ENCODE results near the gene CLIP2. TPM values are rescaled to one million over a fixed set of nuclear protein-coding genes. Genes with fewer than 3 reads are reported as not detected.

Gene CLIP2
- total RNA-seq, 1 donor from 2014 or later, result 26.5 TPM

DNA sequence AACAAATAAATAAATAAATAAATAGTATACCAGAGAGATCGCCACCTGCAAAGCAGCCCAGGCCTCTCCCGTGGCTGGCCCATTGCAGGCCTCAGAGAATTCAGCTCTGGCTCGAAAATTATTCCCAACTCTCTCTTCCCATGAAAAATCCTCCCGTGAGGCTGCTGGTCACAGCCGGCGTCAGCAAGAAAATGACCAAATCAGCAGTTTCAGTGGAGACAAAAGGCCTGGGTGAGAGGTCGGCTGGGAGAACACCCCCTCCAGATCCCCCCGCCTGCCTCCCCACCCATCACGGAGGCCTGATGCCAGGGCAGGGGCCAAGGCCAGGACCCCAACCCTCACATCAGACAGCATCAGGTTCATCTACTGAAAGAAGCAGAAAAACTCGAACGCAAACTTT, 3.1 kb upstream of the CLIP2 start:
- Mint-ChIP-seq H3K27ac (ENCODE audit: unreplicated experiment) (no peak overlapping the region), H3K4me1 (peaks cover 20% of the 10 kb centered on the region), H3K9me3 (no peaks in the 10 kb centered on the region), H3K27me3 (ENCODE audit: low read depth) (peaks cover 32% of the 10 kb centered on the region), H3K4me3 (no peak overlapping the region), H3K36me3 (ENCODE audit: low read depth) (no peaks in the 10 kb centered on the region)
- DNase-seq (ENCODE audit: low read depth, low spot score), result no peak
- TF ChIP-seq, protein P1, sequence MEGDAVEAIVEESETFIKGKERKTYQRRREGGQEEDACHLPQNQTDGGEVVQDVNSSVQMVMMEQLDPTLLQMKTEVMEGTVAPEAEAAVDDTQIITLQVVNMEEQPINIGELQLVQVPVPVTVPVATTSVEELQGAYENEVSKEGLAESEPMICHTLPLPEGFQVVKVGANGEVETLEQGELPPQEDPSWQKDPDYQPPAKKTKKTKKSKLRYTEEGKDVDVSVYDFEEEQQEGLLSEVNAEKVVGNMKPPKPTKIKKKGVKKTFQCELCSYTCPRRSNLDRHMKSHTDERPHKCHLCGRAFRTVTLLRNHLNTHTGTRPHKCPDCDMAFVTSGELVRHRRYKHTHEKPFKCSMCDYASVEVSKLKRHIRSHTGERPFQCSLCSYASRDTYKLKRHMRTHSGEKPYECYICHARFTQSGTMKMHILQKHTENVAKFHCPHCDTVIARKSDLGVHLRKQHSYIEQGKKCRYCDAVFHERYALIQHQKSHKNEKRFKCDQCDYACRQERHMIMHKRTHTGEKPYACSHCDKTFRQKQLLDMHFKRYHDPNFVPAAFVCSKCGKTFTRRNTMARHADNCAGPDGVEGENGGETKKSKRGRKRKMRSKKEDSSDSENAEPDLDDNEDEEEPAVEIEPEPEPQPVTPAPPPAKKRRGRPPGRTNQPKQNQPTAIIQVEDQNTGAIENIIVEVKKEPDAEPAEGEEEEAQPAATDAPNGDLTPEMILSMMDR (conservative IDR thresholded peaks at IDR 0.05), result no peak

DNA sequence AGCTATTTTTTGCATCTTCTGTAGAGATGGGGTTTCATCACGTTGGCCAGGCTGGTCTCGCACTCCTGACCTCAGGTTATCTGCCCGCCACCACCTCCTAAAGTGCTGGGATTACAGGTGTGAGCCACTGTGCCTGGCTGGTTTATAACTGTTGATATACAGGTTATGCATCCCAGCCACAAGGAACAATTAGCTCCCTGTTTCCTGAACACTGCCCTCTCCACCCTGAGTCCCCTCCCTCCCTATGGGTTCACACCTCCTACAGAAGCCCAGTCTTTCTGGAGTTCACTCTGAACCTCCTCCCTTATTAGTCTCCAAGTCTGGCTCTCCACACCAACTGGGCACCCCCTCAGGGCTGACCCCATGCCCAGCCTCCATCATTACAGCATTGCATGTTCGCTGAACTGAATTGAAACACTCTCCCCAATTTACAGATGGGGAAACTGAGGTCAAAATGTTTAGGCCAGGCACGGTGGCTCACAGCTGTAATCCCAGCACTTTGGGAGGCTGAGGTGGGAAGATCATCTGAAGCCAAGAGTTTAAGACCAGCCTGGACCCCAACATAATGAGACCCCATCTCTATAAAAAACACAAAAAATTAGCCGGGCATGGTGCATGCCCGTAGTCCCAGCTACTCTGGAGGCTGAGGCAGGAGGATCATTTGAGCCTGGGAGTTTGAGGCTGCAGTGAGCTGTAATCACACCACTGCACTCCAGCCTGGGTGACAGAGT, 1.7 kb upstream of the CLIP2 start:
- Mint-ChIP-seq H3K27ac (ENCODE audit: unreplicated experiment) (no peak overlapping the region), H3K9me3 (no peaks in the 10 kb centered on the region), H3K4me1 (peaks cover 23% of the 10 kb centered on the region), H3K4me3 (peak overlapping the region; percentile 88), H3K36me3 (ENCODE audit: low read depth) (no peaks in the 10 kb centered on the region), H3K27me3 (ENCODE audit: low read depth) (peaks cover 44% of the 10 kb centered on the region)
- no peak for DNase-seq (ENCODE audit: low read depth, low spot score)
- TF ChIP-seq, protein P1 (conservative IDR thresholded peaks at IDR 0.05), result no peak

DNA sequence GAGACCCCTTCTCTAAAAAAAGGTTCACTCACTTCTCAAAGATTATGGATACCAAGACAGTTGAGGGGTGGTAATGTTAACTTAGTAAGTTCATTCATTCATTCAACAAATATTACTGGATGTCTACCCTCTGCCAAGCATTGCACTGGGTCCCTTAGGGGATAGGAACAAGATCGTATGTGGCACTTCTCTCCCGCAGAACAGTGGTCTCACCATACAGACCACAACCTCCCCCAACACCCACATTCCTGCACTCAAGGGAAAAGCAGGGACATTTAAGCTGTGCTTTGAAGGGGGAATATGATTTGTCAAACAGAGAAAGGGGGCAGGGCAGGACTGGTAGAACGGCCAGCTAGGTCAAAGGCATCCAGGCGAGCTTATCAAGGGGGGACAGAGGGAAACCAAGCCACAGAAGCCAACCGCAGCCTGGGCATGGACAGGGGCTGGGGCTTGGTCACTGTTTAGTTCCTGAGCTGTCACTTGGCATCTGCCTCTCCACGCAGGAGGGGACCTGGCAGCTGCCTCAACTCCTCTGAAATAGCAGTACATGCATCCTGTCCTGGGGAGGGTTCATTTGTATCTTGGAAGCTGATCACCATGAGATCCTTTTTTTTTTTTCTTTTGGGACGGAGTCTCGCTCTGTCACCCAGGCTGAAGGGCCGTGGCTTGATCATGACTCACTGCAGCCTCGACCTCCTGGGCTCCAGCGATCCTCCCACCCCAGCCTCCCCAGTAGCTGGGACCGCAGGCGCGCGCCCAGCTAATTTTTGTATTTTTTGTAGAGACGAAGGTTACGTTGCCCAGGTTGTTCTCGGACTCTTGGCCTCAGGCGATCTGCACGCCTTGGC, 949 bp upstream of the CLIP2 start:
- peak overlapping the region; percentile 88 for H3K4me3 Mint-ChIP-seq
- DNase-seq (ENCODE audit: low read depth, low spot score), result no peak
- H3K27ac Mint-ChIP-seq (ENCODE audit: unreplicated experiment), result no peak overlapping the region
- peaks cover 24% of the 10 kb centered on the region for H3K4me1 Mint-ChIP-seq
- TF ChIP-seq, protein P1 (conservative IDR thresholded peaks at IDR 0.05), result no peak
- peaks cover 43% of the 10 kb centered on the region for H3K27me3 Mint-ChIP-seq (ENCODE audit: low read depth)
- H3K9me3 Mint-ChIP-seq, result no peaks in the 10 kb centered on the region
- H3K36me3 Mint-ChIP-seq (ENCODE audit: low read depth), result no peaks in the 10 kb centered on the region

DNA sequence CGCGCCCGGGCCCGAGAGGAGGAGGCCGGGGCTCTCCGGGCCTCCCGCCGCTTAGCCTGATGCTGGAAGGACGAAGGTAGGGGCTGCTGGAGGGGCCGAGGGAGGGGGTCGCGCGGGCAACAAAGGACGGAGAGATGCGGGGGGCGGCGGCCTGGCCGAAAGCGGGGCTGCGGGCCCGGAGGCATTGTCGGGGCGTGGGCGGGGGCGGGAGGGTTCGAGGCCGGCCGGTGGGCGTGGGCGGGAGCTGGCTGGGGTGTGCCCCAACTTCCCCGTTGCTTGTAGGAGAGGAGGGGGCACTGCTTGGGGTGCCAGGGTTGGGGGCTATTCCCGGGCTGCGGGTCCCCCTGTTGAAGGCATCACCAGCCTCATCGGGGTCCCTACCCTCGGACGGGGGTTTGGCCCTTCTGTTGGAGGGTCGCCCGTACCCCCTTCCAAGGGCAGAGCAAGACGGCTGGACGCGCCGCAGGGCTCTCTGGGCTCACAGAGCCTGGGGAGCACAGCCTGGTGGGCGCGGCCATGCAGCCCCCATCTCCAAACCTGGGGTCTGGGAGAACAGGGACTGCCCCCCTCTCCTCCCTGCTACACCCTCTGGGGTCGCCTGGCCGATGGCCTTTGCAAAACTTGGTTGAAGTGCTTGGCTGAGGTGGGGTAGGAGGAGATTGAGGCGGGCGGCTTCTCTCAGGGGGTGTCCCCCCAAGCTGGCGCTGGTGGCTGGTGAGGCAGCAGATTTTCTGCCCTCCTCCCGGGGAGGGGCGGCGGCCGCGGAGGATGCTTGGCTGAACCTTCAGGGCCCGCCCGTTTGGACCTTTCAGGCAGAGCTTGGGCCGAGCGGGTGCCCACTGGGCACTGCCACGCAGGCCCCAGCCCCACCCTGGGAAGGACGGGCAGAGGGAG, 699 bp downstream of the CLIP2 start:
- no peak for DNase-seq (ENCODE audit: low read depth, low spot score)
- peaks cover 36% of the 10 kb centered on the region for H3K4me1 Mint-ChIP-seq
- TF ChIP-seq, protein P1 (conservative IDR thresholded peaks at IDR 0.05), result no peak
- H3K27ac Mint-ChIP-seq (ENCODE audit: unreplicated experiment), result no peak overlapping the region
- peak overlapping the region; percentile 72 for H3K4me3 Mint-ChIP-seq
- no peaks in the 10 kb centered on the region for H3K36me3 Mint-ChIP-seq (ENCODE audit: low read depth)
- no peaks in the 10 kb centered on the region for H3K9me3 Mint-ChIP-seq
- H3K27me3 Mint-ChIP-seq (ENCODE audit: low read depth), result peaks cover 43% of the 10 kb centered on the region

DNA sequence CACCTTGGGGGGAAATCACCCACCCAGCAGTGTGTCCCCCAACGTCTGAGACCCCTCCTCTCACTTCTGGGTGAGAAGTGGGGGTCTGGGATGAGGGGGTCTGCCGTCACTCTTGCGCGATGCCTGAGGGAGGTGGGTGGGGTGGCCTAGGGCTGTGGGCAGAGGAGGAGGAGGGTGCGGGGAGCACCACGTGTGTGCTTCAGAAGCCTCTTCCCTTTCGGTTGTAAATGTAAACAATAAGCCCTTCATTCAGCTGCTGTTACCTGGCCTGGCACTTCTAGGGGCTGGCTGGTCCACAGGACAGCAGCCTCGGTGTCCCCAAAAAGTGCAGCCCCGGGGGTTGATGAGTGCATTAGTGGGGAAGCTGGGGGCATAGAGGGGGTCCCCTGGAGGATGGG, 1.3 kb downstream of the CLIP2 start:
- Mint-ChIP-seq H3K4me3 (peak overlapping the region; percentile 83), H3K4me1 (peaks cover 41% of the 10 kb centered on the region), H3K9me3 (no peaks in the 10 kb centered on the region), H3K27ac (ENCODE audit: unreplicated experiment) (no peak overlapping the region), H3K36me3 (ENCODE audit: low read depth) (no peaks in the 10 kb centered on the region), H3K27me3 (ENCODE audit: low read depth) (peaks cover 49% of the 10 kb centered on the region)
- no peak for DNase-seq (ENCODE audit: low read depth, low spot score)
- TF ChIP-seq, protein P1 (conservative IDR thresholded peaks at IDR 0.05), result no peak
